ENCODE measurements around the gene THEMIS. TPM values are rescaled to one million over a fixed set of nuclear protein-coding genes. Genes with fewer than 3 reads are reported as not detected.

Gene THEMIS
- total RNA-seq, 4 donors from 2014 or later, result 0.79 to 5.7 (median 1.2) TPM

DNA sequence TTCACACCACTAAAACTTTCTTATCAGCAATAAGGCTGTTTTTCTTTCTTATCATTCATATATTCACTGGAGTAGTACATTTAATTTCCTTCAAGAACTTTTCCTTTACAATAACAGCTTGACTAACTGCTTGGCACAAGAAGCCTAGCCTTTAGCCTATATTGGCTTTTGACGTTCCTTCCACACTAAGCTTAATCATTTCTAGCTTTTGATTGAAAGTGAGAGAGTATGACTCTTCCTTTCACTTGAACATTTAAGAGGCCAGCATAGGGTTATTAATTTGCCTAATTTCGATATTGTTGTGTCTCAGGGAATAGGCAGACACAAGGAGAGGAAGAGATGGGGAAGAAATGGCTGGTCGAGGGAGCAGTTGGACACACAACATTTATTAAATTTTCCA, 23.6 kb downstream of the THEMIS start:
- WGBS, 2 donors, result 79 to 83% methylated on average over 3 of the region's 3 CpGs
- no peaks in the 10 kb centered on the region for H3K4me1 ChIP-seq
- no peak overlapping the region for H3K4me3 ChIP-seq
- H3K36me3 ChIP-seq, result no peaks in the 10 kb centered on the region
- DNase-seq, result no peak
- intact Hi-C loops (cut with DNase I), result no loop called here
- no peaks in the 10 kb centered on the region for H3K9me3 ChIP-seq
- TF ChIP-seq, protein P1, sequence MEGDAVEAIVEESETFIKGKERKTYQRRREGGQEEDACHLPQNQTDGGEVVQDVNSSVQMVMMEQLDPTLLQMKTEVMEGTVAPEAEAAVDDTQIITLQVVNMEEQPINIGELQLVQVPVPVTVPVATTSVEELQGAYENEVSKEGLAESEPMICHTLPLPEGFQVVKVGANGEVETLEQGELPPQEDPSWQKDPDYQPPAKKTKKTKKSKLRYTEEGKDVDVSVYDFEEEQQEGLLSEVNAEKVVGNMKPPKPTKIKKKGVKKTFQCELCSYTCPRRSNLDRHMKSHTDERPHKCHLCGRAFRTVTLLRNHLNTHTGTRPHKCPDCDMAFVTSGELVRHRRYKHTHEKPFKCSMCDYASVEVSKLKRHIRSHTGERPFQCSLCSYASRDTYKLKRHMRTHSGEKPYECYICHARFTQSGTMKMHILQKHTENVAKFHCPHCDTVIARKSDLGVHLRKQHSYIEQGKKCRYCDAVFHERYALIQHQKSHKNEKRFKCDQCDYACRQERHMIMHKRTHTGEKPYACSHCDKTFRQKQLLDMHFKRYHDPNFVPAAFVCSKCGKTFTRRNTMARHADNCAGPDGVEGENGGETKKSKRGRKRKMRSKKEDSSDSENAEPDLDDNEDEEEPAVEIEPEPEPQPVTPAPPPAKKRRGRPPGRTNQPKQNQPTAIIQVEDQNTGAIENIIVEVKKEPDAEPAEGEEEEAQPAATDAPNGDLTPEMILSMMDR (IDR thresholded peaks at IDR 0.05), result no peak
- TF ChIP-seq POLR2A (IDR thresholded peaks at IDR 0.05), result no peak
- no peak overlapping the region for H3K27ac ChIP-seq
- H3K27me3 ChIP-seq, result no peaks in the 10 kb centered on the region

DNA sequence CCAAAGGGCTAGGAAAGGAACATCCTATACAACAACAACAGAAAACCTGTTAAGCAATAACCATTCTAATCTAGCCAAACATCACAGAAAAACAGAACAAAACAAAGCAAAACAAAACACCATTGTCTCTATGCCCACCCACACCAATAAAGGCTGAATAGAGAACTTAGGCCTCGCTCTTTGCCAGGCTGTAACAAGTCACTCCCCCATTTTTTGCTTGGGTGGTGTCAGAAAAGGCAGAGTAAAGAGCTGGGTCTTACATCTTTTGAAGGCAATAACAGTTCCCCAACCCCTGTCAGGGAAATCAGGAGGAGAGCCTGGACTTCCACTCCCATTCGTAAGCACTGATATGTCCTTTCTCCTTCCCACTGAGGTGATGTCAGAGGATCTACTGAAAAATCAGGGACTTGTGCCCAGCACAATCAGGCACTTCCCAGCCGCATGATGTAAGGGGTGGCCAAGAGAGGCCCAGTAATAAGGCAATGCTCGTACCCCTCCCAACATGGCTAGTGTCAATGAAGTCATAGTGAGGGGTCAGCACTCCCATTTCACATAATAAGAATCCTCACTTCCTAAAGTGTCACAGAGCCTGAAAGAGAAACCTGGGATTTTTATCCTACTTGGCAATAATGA, 31.0 kb downstream of the THEMIS start:
- H3K27me3 ChIP-seq, result no peaks in the 10 kb centered on the region
- no peak for DNase-seq
- 71 to 93% methylated on average over 4 of the region's 4 CpGs for WGBS, 2 donors
- no peak overlapping the region for H3K27ac ChIP-seq
- TF ChIP-seq POLR2A (IDR thresholded peaks at IDR 0.05), result no peak
- TF ChIP-seq, protein P1 (IDR thresholded peaks at IDR 0.05), result no peak
- H3K36me3 ChIP-seq, result no peaks in the 10 kb centered on the region
- no peak overlapping the region for H3K4me3 ChIP-seq
- H3K4me1 ChIP-seq, result no peaks in the 10 kb centered on the region
- intact Hi-C loops (cut with DNase I), result no loop called here
- H3K9me3 ChIP-seq, result no peaks in the 10 kb centered on the region

DNA sequence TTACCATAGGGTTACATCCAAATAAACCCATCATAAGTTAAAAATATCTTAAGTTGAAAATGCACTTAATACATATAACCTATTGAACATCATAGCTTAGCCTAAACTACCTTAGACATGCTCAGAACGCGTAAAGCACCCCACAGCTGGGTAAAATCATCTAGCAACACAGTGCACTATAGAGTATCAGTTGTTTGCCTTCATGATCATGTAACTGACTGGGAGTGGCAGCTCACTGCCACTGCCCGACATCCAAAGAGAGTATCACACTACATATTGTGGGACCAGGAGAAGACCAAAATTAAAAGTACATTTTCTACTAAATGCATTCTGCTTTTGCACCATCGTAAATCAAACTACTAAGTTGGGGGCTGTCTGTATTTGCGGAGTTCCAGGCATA, 31.7 kb downstream of the THEMIS start:
- 84 to 87% methylated on average over 5 of the region's 5 CpGs for WGBS, 2 donors
- H3K27ac ChIP-seq, result no peak overlapping the region

DNA sequence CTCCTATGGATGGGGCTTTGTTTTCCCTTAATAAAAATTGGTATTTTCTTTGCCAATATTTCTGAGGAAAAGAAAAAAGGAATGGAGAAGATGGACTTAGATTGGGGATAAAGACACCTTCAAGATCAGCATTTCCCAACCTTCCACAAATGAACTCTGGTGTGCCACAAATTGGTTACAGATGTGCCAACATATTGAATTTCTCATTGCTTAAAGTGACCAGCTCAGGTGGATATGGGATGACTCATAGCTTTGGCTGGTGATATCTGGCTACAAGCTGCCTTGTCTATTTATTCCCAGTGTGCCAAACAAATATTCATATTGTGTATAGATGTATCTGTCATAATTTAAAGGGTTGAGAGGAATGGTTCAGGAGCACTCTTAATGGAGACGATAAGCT, 32.5 kb downstream of the THEMIS start:
- H3K36me3 ChIP-seq, result no peaks in the 10 kb centered on the region
- no peak for DNase-seq
- no peaks in the 10 kb centered on the region for H3K9me3 ChIP-seq
- no peaks in the 10 kb centered on the region for H3K4me1 ChIP-seq
- no peak overlapping the region for H3K27ac ChIP-seq
- intact Hi-C loops (cut with DNase I), result no loop called here
- 90 to 94% methylated on average over 1 of the region's 1 CpG for WGBS, 2 donors
- TF ChIP-seq, protein P1 (IDR thresholded peaks at IDR 0.05), result no peak
- TF ChIP-seq POLR2A (IDR thresholded peaks at IDR 0.05), result no peak
- no peaks in the 10 kb centered on the region for H3K27me3 ChIP-seq
- H3K4me3 ChIP-seq, result no peak overlapping the region

More for the DNA sequence above, 31.7 kb downstream of the THEMIS start:
- Histone ChIP-seq H3K4me3 (no peak overlapping the region), H3K9me3 (no peaks in the 10 kb centered on the region), H3K27me3 (no peaks in the 10 kb centered on the region), H3K4me1 (no peaks in the 10 kb centered on the region), H3K36me3 (no peaks in the 10 kb centered on the region)
- no peak for DNase-seq
- TF ChIP-seq POLR2A (IDR thresholded peaks at IDR 0.05), result no peak
- TF ChIP-seq, protein P1 (IDR thresholded peaks at IDR 0.05), result no peak
- intact Hi-C loops (cut with DNase I), result no loop called here

DNA sequence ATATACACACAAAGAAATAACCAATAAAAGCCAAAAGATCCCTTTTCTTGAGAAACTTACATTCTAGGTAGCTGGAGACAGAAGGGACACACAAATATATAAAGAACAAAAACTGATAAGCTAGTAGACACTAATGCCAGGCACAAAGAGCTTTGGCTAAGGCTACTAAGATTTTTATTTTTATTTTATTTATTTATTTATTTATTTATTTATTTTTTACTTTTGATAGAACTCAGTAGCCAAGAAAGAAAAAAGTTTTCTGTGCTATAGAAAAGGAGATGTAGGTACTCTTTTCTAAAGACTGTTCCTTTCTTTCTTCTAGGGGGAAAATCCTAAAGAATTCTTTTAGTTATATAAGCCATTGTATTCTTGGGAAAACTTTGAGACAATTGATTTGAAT, 34.1 kb downstream of the THEMIS start:
- H3K9me3 ChIP-seq, result no peaks in the 10 kb centered on the region
- no peaks in the 10 kb centered on the region for H3K36me3 ChIP-seq

More for the DNA sequence above, 34.1 kb downstream of the THEMIS start:
- Histone ChIP-seq H3K27ac (no peak overlapping the region), H3K27me3 (no peaks in the 10 kb centered on the region), H3K4me1 (no peaks in the 10 kb centered on the region), H3K4me3 (no peak overlapping the region)
- DNase-seq, result no peak
- TF ChIP-seq POLR2A (IDR thresholded peaks at IDR 0.05), result no peak
- TF ChIP-seq, protein P1 (IDR thresholded peaks at IDR 0.05), result no peak
- intact Hi-C loops (cut with DNase I), result no loop called here

Measured in esophagus squamous epithelium (tissue), 5 donors.